H1 (cell line): ENCODE results near the gene TRHDE. TPM values are rescaled to one million over a fixed set of nuclear protein-coding genes. Genes with fewer than 3 reads are reported as not detected.

Experiments
- CTCF ChIA-PET: fragments of 300-600 bp; sonication (Branson Sonifier 250); formaldehyde crosslinking; loops from one replicate; lab custom pipeline; 2021; ENCODE audit not compliant: partially characterized antibody; lab: Charles Lee
- POLR2A ChIA-PET: fragments of 300-600 bp; sonication (Branson Sonifier 250); formaldehyde crosslinking; loops from one replicate; lab custom pipeline; 2021; ENCODE audit warnings: inconsistent platforms; ENCODE audit not compliant: partially characterized antibody; lab: Charles Lee
- DNase-seq, 2 experiments: peaks; one replicate each; pipeline versions ENCODE4 v3.0.0 to v3.0.0-alpha.2; 2010 to 2022; ENCODE audit warnings: low spot score in 2 of 2, low read depth in 1 of 2, mixed read lengths in 1 of 2
- FAIRE-seq: peaks from 2 replicates; lab custom pipeline; 2011; peaks lifted over from hg19 to GRCh38; lab: Jason Lieb, UNC
- H2AFZ ChIP-seq: 2 replicates; pipeline ENCODE4 v1.8.1; 2012; ENCODE audit warnings: low read length, inconsistent platforms
- H2AK5ac ChIP-seq: 2 replicates; pipeline ENCODE4 v1.6.1; 2013; ENCODE audit warnings: low read depth, low read length
- H2BK120ac ChIP-seq: replicated peaks from 2 replicates; pipeline ENCODE3; 2013; ENCODE audit warnings: low read depth, low read length, inconsistent platforms
- H2BK12ac ChIP-seq: 2 replicates; pipeline ENCODE4 v1.6.1; 2013; ENCODE audit warnings: low read depth, low read length
- H2BK15ac ChIP-seq: 2 replicates; pipeline ENCODE4 v1.6.1; 2013; ENCODE audit warnings: low read length
- H2BK20ac ChIP-seq: 2 replicates; pipeline ENCODE4 v1.6.1; 2013; ENCODE audit warnings: low read length
- H2BK5ac ChIP-seq: 2 replicates; pipeline ENCODE4 v1.6.1; 2013; ENCODE audit warnings: low read depth, low read length
- H3K14ac ChIP-seq: 2 replicates; pipeline ENCODE4 v1.6.1; 2013; ENCODE audit warnings: inconsistent platforms; ENCODE audit not compliant: insufficient read length
- H3K18ac ChIP-seq: 2 replicates; pipeline ENCODE4 v1.6.1; 2013; ENCODE audit warnings: low read length; ENCODE audit errors: extremely low read depth
- H3K23ac ChIP-seq: 2 replicates; pipeline ENCODE4 v1.6.1; 2013; ENCODE audit warnings: inconsistent platforms; ENCODE audit not compliant: insufficient read length
- H3K23me2 ChIP-seq: 2 replicates; pipeline ENCODE4 v1.6.1; 2013; ENCODE audit warnings: low read depth, low read length
- H3K27ac ChIP-seq: 2 replicates; pipeline ENCODE4 v1.6.1; 2011; ENCODE audit warnings: low read depth, low read length, inconsistent platforms
- H3K27me3 ChIP-seq, 4 experiments: replicated peaks in 1 of 4; 1 replicate in 1 of 4; 2 replicates in 3 of 4; pipeline versions ENCODE4 v1.6.1 to v1.8.1; 2011 to 2013; ENCODE audit warnings: low read length in 3 of 4, mild to moderate bottlenecking in 3 of 4, inconsistent platforms in 2 of 4, mixed read lengths in 2 of 4, moderate library complexity in 1 of 4; ENCODE audit not compliant: control insufficient read depth in 3 of 4, insufficient read depth in 3 of 4; ENCODE audit errors: extremely low read depth in 1 of 4
- H3K36me3 ChIP-seq, 4 experiments: 2 replicates each; pipeline versions ENCODE4 v1.6.1 to v1.8.1; 2011 to 2013; ENCODE audit warnings: mild to moderate bottlenecking in 4 of 4, low read length in 3 of 4, moderate library complexity in 2 of 4, control low read depth in 1 of 4, inconsistent platforms in 1 of 4; ENCODE audit not compliant: insufficient read depth in 4 of 4, control insufficient read depth in 2 of 4
- H3K4ac ChIP-seq: replicated peaks from 2 replicates; pipeline ENCODE3; 2013; ENCODE audit warnings: low read length, low read depth, mixed read lengths, inconsistent platforms; ENCODE audit not compliant: insufficient read length
- H3K4me1 ChIP-seq, 4 experiments: replicated peaks in 1 of 4; 1 replicate in 1 of 4; 2 replicates in 3 of 4; pipeline versions ENCODE4 v1.6.1 to v1.8.1; 2011 to 2013; ENCODE audit warnings: low read length in 3 of 4, inconsistent platforms in 2 of 4, mixed read lengths in 1 of 4; ENCODE audit not compliant: insufficient read depth in 4 of 4, control insufficient read depth in 3 of 4
- H3K4me2 ChIP-seq, 2 experiments: 2 replicates each; pipeline versions ENCODE4 v1.6.1 to v1.8.1; 2011 to 2013; ENCODE audit warnings: low read depth in 2 of 2, low read length in 2 of 2, control low read depth in 1 of 2, inconsistent platforms in 1 of 2, mild to moderate bottlenecking in 1 of 2; ENCODE audit not compliant: insufficient read depth in 1 of 2
- H3K4me3 ChIP-seq, 4 experiments: fragments of 200-600, 300-600 bp in 1 of 4; sonication (generic), shearing (Covaris generic), sonication (Bioruptor Twin) in 1 of 4; 2 replicates each; pipeline versions ENCODE4 v1.5.1 to v1.8.1; 2011 to 2016; ENCODE audit warnings: low read length in 4 of 4, low read depth in 3 of 4, control low read depth in 2 of 4, inconsistent platforms in 2 of 4, mild to moderate bottlenecking in 2 of 4, mixed read lengths in 1 of 4, moderate library complexity in 1 of 4; ENCODE audit not compliant: insufficient read depth in 2 of 4; ENCODE audit errors: extremely low read depth in 1 of 4
- H3K56ac ChIP-seq: replicated peaks from 2 replicates; pipeline ENCODE3; 2013; ENCODE audit warnings: low read depth, mild to moderate bottlenecking, mixed read lengths, low read length, inconsistent platforms; ENCODE audit not compliant: insufficient read length
- H3K79me1 ChIP-seq: 2 replicates; pipeline ENCODE4 v1.6.1; 2013; ENCODE audit warnings: low read depth, low read length, control low read depth
- H3K79me2 ChIP-seq, 2 experiments: 2 replicates each; pipeline versions ENCODE4 v1.6.1 to v1.8.1; 2012 to 2013; ENCODE audit warnings: low read length in 2 of 2, mild to moderate bottlenecking in 2 of 2, inconsistent platforms in 1 of 2; ENCODE audit not compliant: insufficient read depth in 2 of 2, control insufficient read depth in 1 of 2
- H3K9ac ChIP-seq, 4 experiments: replicated peaks in 1 of 4; 1 replicate in 1 of 4; 2 replicates in 3 of 4; pipeline versions ENCODE4 v1.6.1 to v1.8.1; 2011 to 2013; ENCODE audit warnings: low read depth in 3 of 4, low read length in 3 of 4, control low read depth in 2 of 4, mild to moderate bottlenecking in 2 of 4, moderate library complexity in 2 of 4, inconsistent platforms in 1 of 4; ENCODE audit errors: extremely low read depth in 1 of 4
- H3K9me3 ChIP-seq, 2 experiments: 2 replicates each; pipeline versions ENCODE4 v1.6.1 to v1.8.1; 2012 to 2013; ENCODE audit warnings: mild to moderate bottlenecking in 2 of 2, moderate library complexity in 2 of 2, control low read depth in 1 of 2, inconsistent platforms in 1 of 2, low read depth in 1 of 2, low read length in 1 of 2, mixed read lengths in 1 of 2; ENCODE audit not compliant: insufficient read depth in 2 of 2
- H4K20me1 ChIP-seq, 2 experiments: replicated peaks in 1 of 2; 2 replicates each; pipeline versions ENCODE3 to v1.8.1; 2011 to 2013; ENCODE audit warnings: inconsistent platforms in 2 of 2, low read length in 2 of 2, mild to moderate bottlenecking in 1 of 2; ENCODE audit not compliant: insufficient read depth in 2 of 2, control insufficient read depth in 1 of 2
- H4K5ac ChIP-seq: 2 replicates; pipeline ENCODE4 v1.6.1; 2013; ENCODE audit warnings: low read length, low read depth, mixed read lengths, inconsistent platforms; ENCODE audit not compliant: insufficient read length
- H4K8ac ChIP-seq: 2 replicates; pipeline ENCODE4 v1.8.0; 2013; ENCODE audit warnings: mild to moderate bottlenecking, moderate library complexity, low read length, inconsistent platforms; ENCODE audit not compliant: insufficient read depth; ENCODE audit errors: extremely low read depth
- H4K91ac ChIP-seq: replicated peaks from 2 replicates; pipeline ENCODE3; 2013; ENCODE audit warnings: low read length, mixed read lengths, inconsistent platforms; ENCODE audit not compliant: insufficient read length
- GTF2F1 ChIP-seq: IDR thresholded peaks from 2 replicates; pipeline ENCODE4 v1.6.1; 2012; ENCODE audit warnings: low read depth, low read length, improper control_type of control experiment, borderline replicate concordance
- KDM1A ChIP-seq: fragments of 200-600, 300-600 bp; sonication (generic); IDR thresholded peaks from 2 replicates; pipeline ENCODE4 v1.7.1; 2016; ENCODE audit warnings: mild to moderate bottlenecking, low read length, borderline replicate concordance
- whole genome bisulfite sequencing, 2 experiments: shearing (Covaris generic) in 1 of 2; methylation state at CpG; one replicate each; pipeline versions ENCODE4 v1.1.6 to v1.1.7; 2013 to 2015; ENCODE audit warnings: low lambda C conversion rate in 2 of 2, mixed read lengths in 2 of 2, inconsistent platforms in 1 of 2, low coverage in 1 of 2, missing lambda C conversion rate in 1 of 2; ENCODE audit not compliant: insufficient replicate concordance in 2 of 2, insufficient coverage in 1 of 2, insufficient read length in 1 of 2; ENCODE audit errors: extremely low coverage in 1 of 2, missing lambda C conversion rate in 1 of 2; 5-methylcytosine and 5-hydroxymethylcytosine counted together
- polyA plus RNA-seq, 7 experiments: library from polyadenylated mRNA; depleted of rRNA in 3 of 7; stranded (reverse) in 5 of 7; unstranded in 2 of 7; fragments of >200 nt in 5 of 7; fragments of 200-250 nt in 2 of 7; gene quantifications; 1 replicate in 5 of 7; 2 replicates in 1 of 7; 4 replicates in 1 of 7; pipeline versions ENCODE4 v1.2.1 to v1.2.3, GENCODE V29; 2011 to 2013; ENCODE audit warnings: missing spikeins in 2 of 7, mixed read lengths in 2 of 7
- total RNA-seq: library from RNA; stranded (reverse); fragmentation: NEBNext Ultra II Directional; extraction: Animal tissue kit (Norgen Biotek cat#: 25700); gene quantifications from 2 replicates; pipeline ENCODE4 v1.2.1, GENCODE V29; 2021

TRHDE gene
- total and polyA plus RNA-seq, 2 of the 8 experiments (the other 6 are each of a cell fraction or from before 2014, with no cell fraction given) = 1.3 to 5.0 TPM

DNA sequence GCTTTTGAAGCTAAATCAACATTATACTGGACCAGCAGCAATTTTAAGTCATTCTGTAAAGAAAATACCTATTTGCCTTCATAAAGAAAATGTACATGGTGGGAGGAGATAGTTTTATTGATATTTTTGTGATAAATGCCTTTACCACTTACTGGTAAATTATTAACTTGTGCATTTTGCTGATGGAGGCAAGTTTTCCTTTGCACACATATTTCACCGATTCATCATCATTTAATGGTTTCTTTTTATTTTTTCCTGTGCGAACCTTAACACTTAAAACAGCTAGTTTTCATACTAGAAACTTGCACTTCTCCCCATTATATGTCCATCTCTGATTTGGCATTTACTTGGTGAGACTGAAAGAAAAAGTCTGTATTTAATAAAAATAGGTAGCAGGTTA is 239.3 kb downstream of the TRHDE start:
- Histone ChIP-seq H2BK5ac (no peak overlapping the region), H3K79me2 (no peaks in the 10 kb centered on the region), H4K91ac (no peak overlapping the region), H3K36me3 (no peaks in the 10 kb centered on the region), H3K23me2 (no peaks in the 10 kb centered on the region), H3K14ac (no peak overlapping the region), H3K9me3 (no peaks in the 10 kb centered on the region), H2BK20ac (no peak overlapping the region), H2BK12ac (no peak overlapping the region), H3K18ac (no peak overlapping the region), H4K5ac (no peak overlapping the region), H3K79me1 (no peaks in the 10 kb centered on the region), H2BK120ac (no peak overlapping the region), H3K9ac (no peak overlapping the region), H3K56ac (no peak overlapping the region), H4K8ac (no peak overlapping the region), H3K4ac (no peak overlapping the region), H2BK15ac (no peak overlapping the region), H3K4me2 (no peak overlapping the region), H2AFZ (no peak overlapping the region), H2AK5ac (no peak overlapping the region), H3K4me1 (no peaks in the 10 kb centered on the region), H3K27me3 (peaks cover 0 to 1% (median 0%) of the 10 kb centered on the region in 4 experiments; a peak in 1 of 7 replicates), H3K27ac (no peak overlapping the region), H3K4me3 (no peak overlapping the region), H4K20me1 (no peaks in the 10 kb centered on the region), H3K23ac (no peak overlapping the region)
- CTCF ChIA-PET = interaction anchor here (1.7 kb wide), 1 partner anchor 40 kb away, joined by 3 read pairs; no protein-coding TSS in a partner anchor
- 89% methylated on average over 2 of the region's 2 CpGs; no CpG with 5 or more reads in 1 of the 2 experiments for WGBS, 2 experiments
- TF ChIP-seq KDM1A = no peak
- no peak for TF ChIP-seq GTF2F1
- FAIRE-seq (no peak), DNase-seq (no peak)
- POLR2A ChIA-PET = no interaction called here
